MCF 10A (cell line): ENCODE results near the gene KIRREL3. TPM values are rescaled to one million over a fixed set of nuclear protein-coding genes. Genes with fewer than 3 reads are reported as not detected.

Source experiments
- BruUV-seq: library from RNA; stranded (reverse); fragments of 400-500 nt; replicated peaks from 2 replicates; lab custom pipeline; 2021; lab: Mats Ljungman, UMichigan
- CTCF ChIA-PET: fragments of 300-600 bp; sonication (Branson Sonifier 250); formaldehyde crosslinking; extraction: SDS; loops from one replicate; lab custom pipeline; 2021; ENCODE audit warnings: antibody characterized with exemption, inconsistent platforms; lab: Yijun Ruan, JAX
- POLR2A ChIA-PET: fragments of 300-600, 350-650 bp; sonication (Branson Sonifier 250); formaldehyde crosslinking; extraction: SDS; loops from one replicate; lab custom pipeline; 2020; ENCODE audit warnings: antibody characterized with exemption, inconsistent platforms; lab: Yijun Ruan, JAX
- DNase-seq: peaks from one replicate; pipeline ENCODE4 v3.0.0-alpha.2; 2018; ENCODE audit not compliant: unreplicated experiment
- H3K27ac Mint-ChIP-seq: one replicate; pipeline ENCODE4 v1.8.0; 2022; ENCODE audit warnings: mild to moderate bottlenecking, low read depth, mixed read lengths; ENCODE audit not compliant: unreplicated experiment
- H3K27me3 Mint-ChIP-seq: one replicate; pipeline ENCODE4 v1.8.0; 2022; ENCODE audit warnings: mixed read lengths; ENCODE audit not compliant: insufficient read depth, unreplicated experiment
- H3K36me3 Mint-ChIP-seq: one replicate; pipeline ENCODE4 v1.8.0; 2022; ENCODE audit warnings: mild to moderate bottlenecking, moderate library complexity, mixed read lengths; ENCODE audit not compliant: insufficient read depth, unreplicated experiment
- H3K4me1 Mint-ChIP-seq: one replicate; pipeline ENCODE4 v1.8.0; 2022; ENCODE audit warnings: mixed read lengths; ENCODE audit not compliant: insufficient read depth, unreplicated experiment
- H3K4me3 Mint-ChIP-seq: one replicate; pipeline ENCODE4 v1.8.0; 2022; ENCODE audit warnings: mild to moderate bottlenecking, moderate library complexity, mixed read lengths; ENCODE audit not compliant: unreplicated experiment
- H3K9me3 Mint-ChIP-seq: one replicate; pipeline ENCODE4 v1.8.0; 2022; ENCODE audit warnings: mixed read lengths; ENCODE audit not compliant: unreplicated experiment
- intact Hi-C: fragments of 100-400 bp; cut with micrococcal nuclease; formaldehyde crosslinking; loops from 2 replicates; pipeline ENCODE4 v1.14.1; 2022
- total RNA-seq: library from RNA; stranded (reverse); gene quantifications from 2 replicates; pipeline ENCODE4 v1.2.3, GENCODE V29; 2022
- TF ChIP-seq, protein P1 (sequence below): fragments of 200-600 bp; IDR thresholded peaks from one replicate; pipeline ENCODE4 v1.8.0; 2022; ENCODE audit warnings: antibody characterized with exemption, mild to moderate bottlenecking; ENCODE audit not compliant: unreplicated experiment

The KIRREL3 gene
- total RNA-seq, 1 experiment from 2014 or later: not detected

DNA sequence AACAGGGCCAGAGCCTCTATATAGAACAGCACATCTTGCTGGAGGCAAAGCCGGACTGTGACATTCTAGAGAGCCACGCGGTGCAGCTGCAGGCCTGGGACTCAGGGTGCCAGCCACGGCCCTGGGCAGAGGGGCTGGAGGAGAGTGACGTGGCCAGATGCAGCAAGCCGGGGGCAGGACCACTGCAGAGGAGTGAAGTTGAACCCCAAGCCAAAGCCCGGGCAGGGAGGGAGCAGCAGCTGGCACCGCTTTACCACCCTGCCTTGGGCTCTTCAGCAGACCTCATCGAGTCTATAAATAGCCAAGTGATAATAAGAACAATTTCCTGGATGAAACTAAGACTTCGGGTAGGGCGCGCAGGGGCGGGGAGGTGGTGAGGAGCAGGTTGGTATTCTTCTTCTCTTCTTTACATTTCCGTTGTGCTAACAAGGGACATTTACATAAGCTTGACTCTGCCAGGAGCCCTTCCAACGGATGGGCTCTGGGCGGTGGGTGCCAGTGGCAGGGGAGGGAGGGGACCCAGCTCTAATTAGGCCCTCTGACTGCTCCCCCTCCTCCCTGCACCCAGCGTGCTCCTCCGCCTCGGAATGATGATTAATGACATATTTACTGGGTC, 534.9 kb downstream of the KIRREL3 start:
- TF ChIP-seq, protein P1, sequence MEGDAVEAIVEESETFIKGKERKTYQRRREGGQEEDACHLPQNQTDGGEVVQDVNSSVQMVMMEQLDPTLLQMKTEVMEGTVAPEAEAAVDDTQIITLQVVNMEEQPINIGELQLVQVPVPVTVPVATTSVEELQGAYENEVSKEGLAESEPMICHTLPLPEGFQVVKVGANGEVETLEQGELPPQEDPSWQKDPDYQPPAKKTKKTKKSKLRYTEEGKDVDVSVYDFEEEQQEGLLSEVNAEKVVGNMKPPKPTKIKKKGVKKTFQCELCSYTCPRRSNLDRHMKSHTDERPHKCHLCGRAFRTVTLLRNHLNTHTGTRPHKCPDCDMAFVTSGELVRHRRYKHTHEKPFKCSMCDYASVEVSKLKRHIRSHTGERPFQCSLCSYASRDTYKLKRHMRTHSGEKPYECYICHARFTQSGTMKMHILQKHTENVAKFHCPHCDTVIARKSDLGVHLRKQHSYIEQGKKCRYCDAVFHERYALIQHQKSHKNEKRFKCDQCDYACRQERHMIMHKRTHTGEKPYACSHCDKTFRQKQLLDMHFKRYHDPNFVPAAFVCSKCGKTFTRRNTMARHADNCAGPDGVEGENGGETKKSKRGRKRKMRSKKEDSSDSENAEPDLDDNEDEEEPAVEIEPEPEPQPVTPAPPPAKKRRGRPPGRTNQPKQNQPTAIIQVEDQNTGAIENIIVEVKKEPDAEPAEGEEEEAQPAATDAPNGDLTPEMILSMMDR: no peak
- ChIA-PET POLR2A (no interaction called here), CTCF (interaction anchor here (0.9 to 2.1 kb wide), 3 partner anchors 15 to 142 kb away, joined by 4 to 8 read pairs (median 7); no protein-coding TSS in a partner anchor)
- Mint-ChIP-seq H3K27me3 (peaks cover 35% of the 10 kb centered on the region), H3K9me3 (peaks cover 8% of the 10 kb centered on the region), H3K4me1 (no peaks in the 10 kb centered on the region), H3K36me3 (no peaks in the 10 kb centered on the region), H3K4me3 (no peak overlapping the region), H3K27ac (no peak overlapping the region)
- DNase-seq: no peak
- BruUV-seq: no TSS peak
- intact Hi-C loops: no loop called here

DNA sequence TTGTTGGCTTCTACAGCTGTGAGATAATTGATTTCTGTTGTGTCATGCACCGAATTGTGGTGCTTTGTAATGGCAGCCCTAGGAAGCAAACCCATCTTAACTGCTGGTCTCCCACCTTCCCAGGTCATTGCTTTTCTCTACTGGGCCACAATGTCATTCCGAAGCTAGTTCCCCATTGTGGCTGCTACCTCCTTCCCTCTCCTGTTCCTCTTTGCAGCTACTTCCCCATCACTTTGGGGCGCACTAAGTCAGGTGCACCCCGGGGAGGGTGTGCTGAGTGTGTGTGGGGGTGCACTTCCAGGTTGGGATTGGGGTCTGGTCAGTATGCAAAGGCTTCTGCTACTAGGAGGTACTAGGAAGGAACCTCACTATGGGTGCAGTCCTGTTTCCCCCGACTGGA, 535.8 kb downstream of the KIRREL3 start:
- Mint-ChIP-seq H3K27me3 (peaks cover 40% of the 10 kb centered on the region), H3K27ac (no peak overlapping the region), H3K9me3 (peaks cover 8% of the 10 kb centered on the region), H3K36me3 (no peaks in the 10 kb centered on the region), H3K4me3 (no peak overlapping the region), H3K4me1 (no peaks in the 10 kb centered on the region)
- no TSS peak for BruUV-seq
- POLR2A ChIA-PET: no interaction called here
- intact Hi-C loops: no loop called here
- TF ChIP-seq, protein P1: no peak
- no peak for DNase-seq
- CTCF ChIA-PET: interaction anchor here (1.0 to 2.1 kb wide), 2 partner anchors 16 to 154 kb away, joined by 3 to 8 read pairs; no protein-coding TSS in a partner anchor

DNA sequence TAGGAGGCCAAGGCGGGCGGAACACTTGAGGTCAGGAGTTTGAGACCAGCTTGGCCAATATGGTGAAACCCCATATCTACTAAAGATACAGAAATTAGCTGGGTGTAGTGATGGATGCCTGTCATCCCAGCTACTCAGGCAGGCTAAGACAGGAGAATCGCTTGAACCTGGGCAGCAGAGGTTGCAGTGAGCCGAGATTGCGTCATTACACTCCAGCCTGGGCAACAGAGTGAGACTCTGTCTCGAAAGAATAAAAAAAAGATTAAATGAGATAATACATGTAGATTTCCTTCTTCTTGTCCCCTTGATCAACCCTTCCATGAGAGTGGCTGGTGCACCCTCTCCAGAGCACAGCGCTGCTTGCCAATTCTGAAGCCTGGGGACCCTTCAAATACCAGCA, 538.1 kb downstream of the KIRREL3 start:
- Mint-ChIP-seq H3K36me3 (no peaks in the 10 kb centered on the region), H3K4me1 (no peaks in the 10 kb centered on the region), H3K9me3 (peaks cover 8% of the 10 kb centered on the region), H3K4me3 (no peak overlapping the region), H3K27me3 (peaks cover 49% of the 10 kb centered on the region), H3K27ac (no peak overlapping the region)
- POLR2A ChIA-PET: interaction anchor here (0.6 kb wide), 1 partner anchor 516 kb away, joined by 3 read pairs; no protein-coding TSS in a partner anchor
- DNase-seq: no peak
- BruUV-seq: no TSS peak
- intact Hi-C loops: no loop called here
- CTCF ChIA-PET: interaction anchor here (0.6 to 2.7 kb wide), 2 partner anchors 18 to 754 kb away, joined by 3 to 11 read pairs; no protein-coding TSS in a partner anchor
- TF ChIP-seq, protein P1: no peak

DNA sequence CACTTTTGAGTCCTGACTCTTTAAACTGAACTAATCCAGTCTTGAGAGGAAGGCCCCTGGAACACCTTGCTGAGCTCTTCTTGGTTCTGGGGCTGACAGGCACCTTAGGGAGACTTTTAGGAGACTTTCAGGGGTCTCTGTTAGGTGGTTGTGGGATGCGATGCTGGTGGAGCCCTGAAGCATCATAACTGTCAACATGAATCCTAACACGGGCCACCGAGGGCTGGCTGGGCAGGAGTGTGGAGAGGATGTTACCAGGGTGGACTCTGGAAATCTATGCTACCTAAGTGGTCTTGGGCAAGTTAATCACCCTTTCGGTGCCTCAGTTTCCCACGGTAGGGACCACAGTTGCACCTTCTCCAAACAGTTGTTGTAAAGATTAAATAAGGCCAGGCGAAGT, 538.6 kb downstream of the KIRREL3 start:
- no peaks in the 10 kb centered on the region for H3K36me3 Mint-ChIP-seq
- TF ChIP-seq, protein P1: no peak
- peaks cover 8% of the 10 kb centered on the region for H3K9me3 Mint-ChIP-seq
- ChIA-PET CTCF (interaction anchor here (0.6 to 2.7 kb wide), 2 partner anchors 19 to 1010 kb away, joined by 3 to 11 read pairs; no protein-coding TSS in a partner anchor), POLR2A (interaction anchor here (0.6 kb wide), 1 partner anchor 516 kb away, joined by 3 read pairs; no protein-coding TSS in a partner anchor)
- BruUV-seq: no TSS peak
- no peak for DNase-seq
- no peaks in the 10 kb centered on the region for H3K4me1 Mint-ChIP-seq
- intact Hi-C loops: no loop called here
- H3K27ac Mint-ChIP-seq: no peak overlapping the region
- H3K27me3 Mint-ChIP-seq: peaks cover 49% of the 10 kb centered on the region
- H3K4me3 Mint-ChIP-seq: no peak overlapping the region
